SK-N-SH treated with all-trans-retinoic acid at 6 μM for 48 hours (cell line): ENCODE results near the gene TOGARAM1.

ENCODE experiments used
- ARNTL ChIP-seq: fragments of 450-650 bp; formaldehyde crosslinking; IDR thresholded peaks from 2 replicates; pipeline ENCODE4 v1.5.0; 2020; ENCODE audit warnings: low read depth, mild to moderate bottlenecking, moderate library complexity, borderline replicate concordance
- CSDC2 ChIP-seq: fragments of 250-450 bp; sonication (Bioruptor Pico); IDR thresholded peaks from 2 replicates; pipeline ENCODE4 v1.5.0; 2020; ENCODE audit warnings: mild to moderate bottlenecking, moderate library complexity
- TCF4 ChIP-seq: fragments of 250-450 bp; sonication (Bioruptor Pico); IDR thresholded peaks from 2 replicates; pipeline ENCODE4 v1.8.0; 2021; ENCODE audit warnings: mild to moderate bottlenecking, moderate library complexity, borderline replicate concordance
- TOX ChIP-seq: fragments of 250-450 bp; sonication (Bioruptor Pico); IDR thresholded peaks from 2 replicates; pipeline ENCODE4 v1.8.0; 2021; ENCODE audit warnings: mild to moderate bottlenecking, moderate library complexity, borderline replicate concordance
- TF ChIP-seq, protein P1 (sequence below): fragments of 250-450 bp; sonication (Bioruptor Pico); IDR thresholded peaks from 2 replicates; pipeline ENCODE4 v1.8.0; 2020; ENCODE audit warnings: mild to moderate bottlenecking, moderate library complexity, borderline replicate concordance

DNA sequence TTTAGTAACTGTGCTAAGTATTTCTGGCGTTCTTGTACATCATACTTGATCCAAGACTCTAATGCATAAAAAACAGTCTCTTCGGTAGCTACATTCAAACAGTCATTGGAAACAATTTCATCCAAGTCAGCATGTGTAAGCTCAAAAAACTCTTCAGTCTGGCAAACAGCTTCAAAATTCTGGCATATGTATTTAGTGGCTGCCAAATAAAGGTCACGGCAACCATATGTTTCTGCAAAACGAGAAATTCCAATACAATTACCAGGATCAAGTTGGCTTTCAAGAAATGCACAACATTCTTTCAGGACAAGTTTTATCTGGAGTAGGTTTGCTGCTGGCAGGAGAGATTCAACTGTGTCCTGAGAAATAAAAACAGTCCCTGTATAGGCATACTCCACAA lies 16.7 kb upstream of the TOGARAM1 start:
- TF ChIP-seq ARNTL (CRISPR knock-in tag) (no peak), CSDC2 (CRISPR knock-in tag) (no peak), TCF4 (CRISPR knock-in tag) (no peak), TOX (CRISPR knock-in tag) (no peak)
- TF ChIP-seq, protein P1, sequence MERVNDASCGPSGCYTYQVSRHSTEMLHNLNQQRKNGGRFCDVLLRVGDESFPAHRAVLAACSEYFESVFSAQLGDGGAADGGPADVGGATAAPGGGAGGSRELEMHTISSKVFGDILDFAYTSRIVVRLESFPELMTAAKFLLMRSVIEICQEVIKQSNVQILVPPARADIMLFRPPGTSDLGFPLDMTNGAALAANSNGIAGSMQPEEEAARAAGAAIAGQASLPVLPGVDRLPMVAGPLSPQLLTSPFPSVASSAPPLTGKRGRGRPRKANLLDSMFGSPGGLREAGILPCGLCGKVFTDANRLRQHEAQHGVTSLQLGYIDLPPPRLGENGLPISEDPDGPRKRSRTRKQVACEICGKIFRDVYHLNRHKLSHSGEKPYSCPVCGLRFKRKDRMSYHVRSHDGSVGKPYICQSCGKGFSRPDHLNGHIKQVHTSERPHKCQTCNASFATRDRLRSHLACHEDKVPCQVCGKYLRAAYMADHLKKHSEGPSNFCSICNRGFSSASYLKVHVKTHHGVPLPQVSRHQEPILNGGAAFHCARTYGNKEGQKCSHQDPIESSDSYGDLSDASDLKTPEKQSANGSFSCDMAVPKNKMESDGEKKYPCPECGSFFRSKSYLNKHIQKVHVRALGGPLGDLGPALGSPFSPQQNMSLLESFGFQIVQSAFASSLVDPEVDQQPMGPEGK (CRISPR knock-in tag), result no peak
